GM23338 (cell line): Measurements from ENCODE around the gene BCORL1. TPM values are rescaled to one million over a fixed set of nuclear protein-coding genes. Genes with fewer than 3 reads are reported as not detected.

Experiments used
- ATAC-seq: fragments of 200-7000 bp; cut with Tn5 transposase; 3 replicates; pipeline ENCODE4 v1.9.1; 2020
- DNase-seq: peaks from one replicate; pipeline ENCODE4 v3.0.0-alpha.2; 2015; ENCODE audit warnings: low spot score
- H2AFZ ChIP-seq: fragments of 200-600 bp; sonication (generic); 2 replicates; pipeline ENCODE4 v1.8.0; 2016; ENCODE audit warnings: antibody characterized with exemption, mild to moderate bottlenecking, moderate library complexity
- H3F3A ChIP-seq: fragments of 200-600 bp; sonication (generic); replicated peaks from 2 replicates; pipeline ENCODE4 v1.8.0; 2017; ENCODE audit warnings: antibody characterized with exemption, mixed run types, low read depth
- H3K27ac ChIP-seq: fragments of 200-600 bp; sonication (generic); 2 replicates; pipeline ENCODE4 v1.6.1; 2016; ENCODE audit warnings: low read depth
- H3K27me3 ChIP-seq: fragments of 200-600 bp; sonication (generic); 2 replicates; pipeline ENCODE4 v1.8.0; 2016; ENCODE audit warnings: mild to moderate bottlenecking, mixed run types, moderate library complexity; ENCODE audit not compliant: insufficient read depth
- H3K36me3 ChIP-seq: fragments of 200-600 bp; sonication (generic); 2 replicates; pipeline ENCODE4 v1.8.0; 2016; ENCODE audit warnings: mild to moderate bottlenecking; ENCODE audit not compliant: insufficient read depth
- H3K4me1 ChIP-seq: fragments of 200-600 bp; sonication (generic); 2 replicates; pipeline ENCODE4 v1.8.0; 2016; ENCODE audit warnings: mild to moderate bottlenecking, moderate library complexity; ENCODE audit not compliant: insufficient read depth
- H3K4me2 ChIP-seq: fragments of 200-600 bp; sonication (generic); 2 replicates; pipeline ENCODE4 v1.7.1; 2017; ENCODE audit warnings: mixed run types
- H3K4me3 ChIP-seq: fragments of 200-600 bp; sonication (generic); 2 replicates; pipeline ENCODE4 v1.6.1; 2016; ENCODE audit warnings: mixed run types
- H3K79me2 ChIP-seq: fragments of 200-600 bp; sonication (generic); replicated peaks from 2 replicates; pipeline ENCODE4 v1.8.0; 2017; ENCODE audit warnings: mild to moderate bottlenecking; ENCODE audit not compliant: insufficient read depth
- H3K9me2 ChIP-seq: fragments of 200-600 bp; sonication (generic); 2 replicates; pipeline ENCODE4 v1.8.0; 2017; ENCODE audit not compliant: insufficient read depth
- H4K20me1 ChIP-seq: fragments of 200-600 bp; sonication (generic); replicated peaks from 2 replicates; pipeline ENCODE4 v1.8.0; 2017; ENCODE audit warnings: mild to moderate bottlenecking; ENCODE audit not compliant: insufficient read depth
- H3K27ac Mint-ChIP-seq: 2 replicates; pipeline ENCODE4 v1.8.0; 2020; ENCODE audit warnings: inconsistent platforms, mild to moderate bottlenecking, moderate library complexity, mixed read lengths
- H3K27me3 Mint-ChIP-seq: 3 replicates; pipeline ENCODE4 v1.8.0; 2022; ENCODE audit warnings: low read depth, mild to moderate bottlenecking, moderate library complexity, mixed read lengths, inconsistent platforms; ENCODE audit not compliant: insufficient read depth, poor library complexity
- H3K36me3 Mint-ChIP-seq: 3 replicates; pipeline ENCODE4 v1.8.0; 2021; ENCODE audit warnings: low read depth, mild to moderate bottlenecking, inconsistent platforms, moderate library complexity, mixed read lengths
- H3K4me1 Mint-ChIP-seq: 3 replicates; pipeline ENCODE4 v1.8.0; 2020; ENCODE audit warnings: mild to moderate bottlenecking, inconsistent platforms, mixed read lengths
- H3K4me3 Mint-ChIP-seq: 3 replicates; pipeline ENCODE4 v1.8.0; 2021; ENCODE audit warnings: moderate library complexity, mild to moderate bottlenecking, inconsistent platforms, mixed read lengths
- H3K9me3 Mint-ChIP-seq: 3 replicates; pipeline ENCODE4 v1.8.0; 2020; ENCODE audit warnings: moderate library complexity, mild to moderate bottlenecking, inconsistent platforms, mixed read lengths
- CREB1 ChIP-seq: fragments of 250-450 bp; sonication (Bioruptor Pico); IDR thresholded peaks from 2 replicates; pipeline ENCODE4 v1.5.0; 2020; ENCODE audit warnings: low read depth, mild to moderate bottlenecking, moderate library complexity
- CTCF ChIP-seq, 2 experiments: fragments of 200-600 bp in 1 of 2; sonication (generic) in 1 of 2; conservative IDR thresholded peaks; 2 replicates each; pipeline versions ENCODE4 v1.5.1 to v1.6.1; 2016 to 2017; ENCODE audit warnings: antibody characterized with exemption in 2 of 2, low read depth in 2 of 2, mild to moderate bottlenecking in 2 of 2, moderate library complexity in 1 of 2
- ETS1 ChIP-seq: IDR thresholded peaks from 2 replicates; pipeline ENCODE4 v1.6.1; 2016; ENCODE audit warnings: antibody characterized with exemption
- EZH2 ChIP-seq: fragments of 200-600 bp; sonication (generic); IDR thresholded peaks from one replicate; pipeline ENCODE4 v1.8.0; 2017; ENCODE audit warnings: antibody characterized with exemption, mild to moderate bottlenecking, low read depth; ENCODE audit not compliant: unreplicated experiment
- EZH2phosphoT487 ChIP-seq: fragments of 200-600 bp; sonication (generic); IDR thresholded peaks from one replicate; pipeline ENCODE4 v1.8.1; 2018; ENCODE audit warnings: antibody characterized with exemption; ENCODE audit not compliant: unreplicated experiment
- JUNB ChIP-seq: IDR thresholded peaks from one replicate; pipeline ENCODE4 v1.6.1; 2016; ENCODE audit warnings: antibody characterized with exemption; ENCODE audit not compliant: unreplicated experiment
- NANOG ChIP-seq: IDR thresholded peaks from 2 replicates; pipeline ENCODE4 v1.6.1; 2016; ENCODE audit warnings: antibody characterized with exemption, borderline replicate concordance
- POLR2AphosphoS5 ChIP-seq: IDR thresholded peaks from 2 replicates; pipeline ENCODE4 v1.6.1; 2016; ENCODE audit warnings: antibody characterized with exemption, low read depth
- REST ChIP-seq: IDR thresholded peaks from one replicate; pipeline ENCODE4 v1.6.1; 2018; ENCODE audit warnings: antibody characterized with exemption; ENCODE audit not compliant: unreplicated experiment
- STAT1 ChIP-seq: IDR thresholded peaks from one replicate; pipeline ENCODE4 v1.6.1; 2016; ENCODE audit warnings: antibody characterized with exemption; ENCODE audit not compliant: unreplicated experiment
- ZNF114 ChIP-seq: fragments of 250-450 bp; sonication (Bioruptor Pico); IDR thresholded peaks from 2 replicates; pipeline ENCODE4 v1.5.0; 2020; ENCODE audit warnings: mild to moderate bottlenecking, moderate library complexity
- ZNF331 ChIP-seq: fragments of 250-450 bp; sonication (Bioruptor Pico); IDR thresholded peaks from 2 replicates; pipeline ENCODE4 v1.5.0; 2020; ENCODE audit warnings: low read depth, mild to moderate bottlenecking, moderate library complexity
- ZNF462 ChIP-seq: fragments of 250-450 bp; sonication (Bioruptor Pico); IDR thresholded peaks from 2 replicates; pipeline ENCODE4 v1.5.0; 2020; ENCODE audit warnings: mild to moderate bottlenecking, moderate library complexity
- polyA plus RNA-seq: library from polyadenylated mRNA; unstranded; fragments of >200 nt; fragmentation: Nextera tagmentation; extraction: Ambion mirVana; gene quantifications from 2 replicates; pipeline ENCODE4 v1.2.1, GENCODE V29; 2016
- total RNA-seq: library from RNA; depleted of rRNA; stranded (reverse); fragments of >200 nt; shearing (Covaris generic); gene quantifications from 2 replicates; pipeline ENCODE4 v1.2.3, GENCODE V29; 2014

The BCORL1 gene
- total and polyA plus RNA-seq, 2 experiments from 2014 or later: 2.6 to 2.7 TPM

GRCh38 chrX:130066975-130067615, 84.7 kb downstream of the BCORL1 start:
- Mint-ChIP-seq H3K36me3 (no peaks in the 10 kb centered on the region), H3K4me3 (no peak overlapping the region), H3K9me3 (no peaks in the 10 kb centered on the region; the same call in 1 of the 3 replicates), H3K27me3 (peaks cover 8% of the 10 kb centered on the region), H3K27ac (no peak overlapping the region), H3K4me1 (peaks cover 11% of the 10 kb centered on the region)
- no peaks in the 10 kb centered on the region for H3K79me2 ChIP-seq
- H4K20me1 ChIP-seq: no peaks in the 10 kb centered on the region
- H3K4me1 ChIP-seq: no peaks in the 10 kb centered on the region
- H3F3A ChIP-seq: no peaks in the 10 kb centered on the region
- H3K4me3 ChIP-seq: no peak overlapping the region
- 0 out of 2 replicates have a peak, but pooled peaks cover 1% of the 10 kb centered on the region for H3K27me3 ChIP-seq
- H3K9me2 ChIP-seq: no peaks in the 10 kb centered on the region
- ATAC-seq (no peak), DNase-seq (no peak)
- no peaks in the 10 kb centered on the region for H3K36me3 ChIP-seq
- TF ChIP-seq CREB1 (CRISPR knock-in tag): no peak
- no peak for TF ChIP-seq ETS1
- TF ChIP-seq JUNB: no peak
- no peak for TF ChIP-seq EZH2phosphoT487
- no peak for TF ChIP-seq POLR2AphosphoS5
- no peak for TF ChIP-seq NANOG
- no peak for TF ChIP-seq EZH2
- no peak for TF ChIP-seq REST
- TF ChIP-seq CTCF (conservative IDR thresholded peaks at IDR 0.05; ENCODE audit: low read depth in 2 of 2): no peak
- no peak for TF ChIP-seq ZNF331 (CRISPR knock-in tag)
- TF ChIP-seq STAT1: no peak
- no peak for TF ChIP-seq ZNF114 (CRISPR knock-in tag)
- no peak for TF ChIP-seq ZNF462 (CRISPR knock-in tag)
- H3K4me2 ChIP-seq: no peak overlapping the region
- H3K27ac ChIP-seq: no peak overlapping the region
- no peak overlapping the region for H2AFZ ChIP-seq
